ENCODE data around the gene PECR.

PECR gene

GRCh38 chr2:216104691-216105090 lies 23.1 kb upstream of the PECR start:
- no peak overlapping the region for H3K4me3 ChIP-seq (ENCODE audit: low read depth, low read length)
- TF ChIP-seq CTCF (IDR thresholded peaks at IDR 0.05; ENCODE audit: borderline replicate concordance, insufficient read depth, low read depth, low read length): no peak

GRCh38 chr2:216103213-216103612 lies 21.6 kb upstream of the PECR start:
- TF ChIP-seq CTCF (IDR thresholded peaks at IDR 0.05; ENCODE audit: borderline replicate concordance, insufficient read depth, low read depth, low read length): no peak

GRCh38 chr2:216101109-216101508 lies 19.5 kb upstream of the PECR start:
- TF ChIP-seq CTCF (IDR thresholded peaks at IDR 0.05; ENCODE audit: borderline replicate concordance, insufficient read depth, low read depth, low read length): no peak
- no peak overlapping the region for H3K4me3 ChIP-seq (ENCODE audit: low read depth, low read length)

More at GRCh38 chr2:216103213-216103612, 21.6 kb upstream of the PECR start:
- H3K4me3 ChIP-seq (ENCODE audit: low read depth, low read length): no peak overlapping the region

- H3K4me3 ChIP-seq (ENCODE audit: low read depth, low read length): no peak overlapping the region
- TF ChIP-seq CTCF (IDR thresholded peaks at IDR 0.05; ENCODE audit: borderline replicate concordance, insufficient read depth, low read depth, low read length): no peak
Measured at GRCh38 chr2:216098421-216099334, 17.1 kb upstream of the PECR start.

- no peak overlapping the region for H3K4me3 ChIP-seq (ENCODE audit: low read depth, low read length)
- no peak for TF ChIP-seq CTCF (IDR thresholded peaks at IDR 0.05; ENCODE audit: borderline replicate concordance, insufficient read depth, low read depth, low read length)
Measured at GRCh38 chr2:216094701-216095100, 13.1 kb upstream of the PECR start.

GRCh38 chr2:216092646-216093045 lies 11.0 kb upstream of the PECR start:
- H3K4me3 ChIP-seq (ENCODE audit: low read depth, low read length): no peak overlapping the region
- no peak for TF ChIP-seq CTCF (IDR thresholded peaks at IDR 0.05; ENCODE audit: borderline replicate concordance, insufficient read depth, low read depth, low read length)

GRCh38 chr2:216090369-216090786 lies 8.8 kb upstream of the PECR start:
- no peak overlapping the region for H3K4me3 ChIP-seq (ENCODE audit: low read depth, low read length)
- no peak for TF ChIP-seq CTCF (IDR thresholded peaks at IDR 0.05; ENCODE audit: borderline replicate concordance, insufficient read depth, low read depth, low read length)
